RWPE2 (cell line): ENCODE measurements around the gene TSKU.

Experiments
- ATAC-seq: fragments of 200-7000 bp; cut with Tn5 transposase; 3 replicates; pipeline ENCODE4 v1.9.1; 2021; ENCODE audit warnings: low read depth
- DNase-seq: peaks from one replicate; pipeline ENCODE4 v3.0.0-alpha.2; 2020; ENCODE audit warnings: low spot score
- H3K27ac ChIP-seq: fragments of 450-650 bp; 2 replicates; pipeline ENCODE4 v1.5.1; 2017; ENCODE audit warnings: mild to moderate bottlenecking; ENCODE audit not compliant: poor library complexity, severe bottlenecking
- H3K27me3 ChIP-seq: fragments of 250-450 bp; sonication (Bioruptor Pico); 2 replicates; pipeline ENCODE4 v1.5.1; 2021; ENCODE audit warnings: mild to moderate bottlenecking, moderate library complexity; ENCODE audit not compliant: insufficient read depth, poor library complexity, severe bottlenecking
- H3K36me3 ChIP-seq: fragments of 250-450 bp; sonication (Bioruptor Pico); 2 replicates; pipeline ENCODE4 v1.5.1; 2020; ENCODE audit warnings: low read depth, mild to moderate bottlenecking, moderate library complexity
- H3K4me1 ChIP-seq: fragments of 250-450 bp; sonication (Bioruptor Pico); 2 replicates; pipeline ENCODE4 v1.5.1; 2021; ENCODE audit warnings: mild to moderate bottlenecking, moderate library complexity; ENCODE audit not compliant: insufficient read depth, poor library complexity, severe bottlenecking
- H3K4me3 ChIP-seq: fragments of 250-450 bp; sonication (Bioruptor Pico); 2 replicates; pipeline ENCODE4 v1.5.1; 2021; ENCODE audit warnings: mild to moderate bottlenecking, moderate library complexity; ENCODE audit not compliant: severe bottlenecking
- H3K9me3 ChIP-seq: fragments of 250-450 bp; sonication (Bioruptor Pico); 2 replicates; pipeline ENCODE4 v1.5.1; 2021; ENCODE audit warnings: mild to moderate bottlenecking, moderate library complexity; ENCODE audit not compliant: severe bottlenecking
- TF ChIP-seq, protein P1 (sequence below): fragments of 450-650 bp; IDR thresholded peaks from one replicate; pipeline ENCODE4 v1.5.1; 2017; ENCODE audit warnings: mild to moderate bottlenecking, moderate library complexity; ENCODE audit not compliant: poor library complexity, severe bottlenecking

Gene TSKU

DNA sequence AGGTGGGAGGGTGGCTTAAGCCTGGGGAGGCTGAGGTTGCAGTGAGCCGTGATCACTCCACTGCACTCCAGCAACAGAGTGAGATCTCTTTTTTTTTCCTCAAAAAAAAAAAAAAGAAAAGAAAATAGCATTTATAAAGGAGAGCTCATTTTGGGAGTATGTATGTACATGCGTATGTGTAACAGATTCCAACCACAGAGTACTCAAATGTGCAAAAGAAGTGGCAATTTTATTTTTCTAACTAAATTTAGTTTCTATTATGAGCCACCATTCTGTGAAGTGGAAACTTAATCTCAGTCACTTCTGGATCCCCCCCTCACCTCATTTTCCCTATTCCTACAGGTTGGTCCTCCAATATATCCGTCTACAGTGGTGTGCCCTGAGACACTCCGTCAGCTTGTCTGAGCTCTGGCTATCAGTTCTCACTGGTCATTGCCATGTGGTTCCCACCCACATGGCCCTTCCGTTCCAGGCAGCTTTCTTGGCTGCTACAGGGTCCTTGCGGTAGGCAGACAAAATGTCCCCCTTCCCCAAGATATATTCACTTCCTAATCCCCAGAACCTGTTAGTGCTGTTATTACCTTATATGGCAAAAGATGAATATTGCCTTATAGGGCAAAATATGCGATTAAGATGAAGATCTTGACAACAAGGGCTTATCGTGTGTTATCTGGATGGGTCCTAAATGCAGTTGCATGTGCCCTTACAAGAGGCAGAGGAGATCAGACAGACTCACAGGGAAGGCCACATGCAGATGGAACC, 35.8 kb upstream of the TSKU start:
- H3K9me3 ChIP-seq, result no peaks in the 10 kb centered on the region
- ATAC-seq, result no peak
- H3K36me3 ChIP-seq, result no peaks in the 10 kb centered on the region
- TF ChIP-seq, protein P1, sequence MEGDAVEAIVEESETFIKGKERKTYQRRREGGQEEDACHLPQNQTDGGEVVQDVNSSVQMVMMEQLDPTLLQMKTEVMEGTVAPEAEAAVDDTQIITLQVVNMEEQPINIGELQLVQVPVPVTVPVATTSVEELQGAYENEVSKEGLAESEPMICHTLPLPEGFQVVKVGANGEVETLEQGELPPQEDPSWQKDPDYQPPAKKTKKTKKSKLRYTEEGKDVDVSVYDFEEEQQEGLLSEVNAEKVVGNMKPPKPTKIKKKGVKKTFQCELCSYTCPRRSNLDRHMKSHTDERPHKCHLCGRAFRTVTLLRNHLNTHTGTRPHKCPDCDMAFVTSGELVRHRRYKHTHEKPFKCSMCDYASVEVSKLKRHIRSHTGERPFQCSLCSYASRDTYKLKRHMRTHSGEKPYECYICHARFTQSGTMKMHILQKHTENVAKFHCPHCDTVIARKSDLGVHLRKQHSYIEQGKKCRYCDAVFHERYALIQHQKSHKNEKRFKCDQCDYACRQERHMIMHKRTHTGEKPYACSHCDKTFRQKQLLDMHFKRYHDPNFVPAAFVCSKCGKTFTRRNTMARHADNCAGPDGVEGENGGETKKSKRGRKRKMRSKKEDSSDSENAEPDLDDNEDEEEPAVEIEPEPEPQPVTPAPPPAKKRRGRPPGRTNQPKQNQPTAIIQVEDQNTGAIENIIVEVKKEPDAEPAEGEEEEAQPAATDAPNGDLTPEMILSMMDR, result no peak
- DNase-seq, result no peak
- no peak overlapping the region for H3K27ac ChIP-seq
- no peak overlapping the region for H3K4me3 ChIP-seq
- no peaks in the 10 kb centered on the region for H3K4me1 ChIP-seq
- H3K27me3 ChIP-seq, result no peaks in the 10 kb centered on the region

DNA sequence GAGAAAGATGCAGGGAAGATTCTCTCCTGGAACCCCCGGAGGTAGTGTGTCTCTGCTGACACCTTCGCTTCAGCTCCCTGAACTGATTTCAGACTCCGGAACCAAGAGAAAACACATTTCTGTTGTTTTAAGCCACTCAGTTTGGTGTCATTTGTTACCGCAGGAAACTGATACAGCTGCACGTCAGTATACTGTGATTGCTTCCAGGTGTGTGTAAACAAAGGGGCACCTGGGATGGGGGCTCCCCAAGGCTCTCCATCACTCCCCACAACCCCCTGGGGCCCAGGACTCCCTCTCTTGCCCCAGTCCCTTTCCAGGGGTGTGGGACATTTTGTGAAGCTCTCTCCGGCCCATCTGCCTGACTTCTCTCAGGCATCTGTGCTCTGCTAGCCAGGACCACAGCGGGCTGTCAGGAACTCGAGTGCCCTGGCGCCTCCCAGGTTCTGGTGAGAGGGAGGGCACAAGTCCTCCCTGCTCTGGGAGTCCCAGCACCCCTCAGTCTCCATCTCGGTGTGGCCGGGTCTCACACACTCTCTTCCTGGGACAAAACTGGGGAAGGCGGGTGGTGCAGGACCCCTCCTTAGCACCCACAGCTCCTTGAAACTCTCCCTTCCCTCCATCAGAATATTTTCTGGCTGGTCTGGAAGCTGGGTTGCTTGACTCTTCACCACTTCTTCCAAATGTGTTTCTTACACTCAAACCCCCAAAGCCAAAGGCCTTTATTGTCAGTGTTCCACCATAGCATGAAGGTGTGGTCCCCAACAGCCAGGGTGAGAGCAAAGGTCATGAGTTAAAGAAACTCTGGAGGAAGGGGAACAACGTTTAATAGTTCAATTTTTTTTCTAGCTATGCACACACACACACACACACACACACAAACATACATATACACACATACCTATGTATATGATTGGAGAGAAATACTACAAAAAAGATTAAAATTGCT, 35.0 kb upstream of the TSKU start:
- no peak for ATAC-seq
- TF ChIP-seq, protein P1, result no peak
- H3K36me3 ChIP-seq, result no peaks in the 10 kb centered on the region
- no peaks in the 10 kb centered on the region for H3K9me3 ChIP-seq
- no peaks in the 10 kb centered on the region for H3K27me3 ChIP-seq
- no peak overlapping the region for H3K27ac ChIP-seq
- H3K4me3 ChIP-seq, result no peak overlapping the region
- DNase-seq, result no peak
- peaks cover 2% of the 10 kb centered on the region for H3K4me1 ChIP-seq

DNA sequence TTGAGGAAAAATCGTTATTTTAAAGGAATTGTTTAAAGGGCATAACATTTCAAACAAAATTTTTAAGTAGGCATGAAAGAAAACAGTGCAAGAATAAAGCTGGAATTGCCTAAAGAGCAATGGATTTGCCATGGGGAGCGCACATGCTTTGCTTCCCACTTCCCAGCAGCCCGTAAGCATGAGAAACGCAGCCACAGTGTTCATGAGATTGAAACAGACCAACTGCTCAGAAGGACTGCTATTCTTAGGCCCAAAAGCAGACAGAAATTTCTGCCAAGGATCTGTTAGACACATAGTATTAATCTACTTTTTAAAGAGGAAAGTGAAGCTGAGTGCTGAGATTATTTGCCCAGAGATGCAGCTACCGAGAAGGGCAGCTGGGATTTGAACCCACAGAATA, 34.2 kb upstream of the TSKU start:
- H3K4me1 ChIP-seq, result peaks cover 3% of the 10 kb centered on the region
- no peak overlapping the region for H3K27ac ChIP-seq
- DNase-seq (no peak), ATAC-seq (no peak)
- H3K27me3 ChIP-seq, result no peaks in the 10 kb centered on the region
- no peaks in the 10 kb centered on the region for H3K9me3 ChIP-seq
- H3K36me3 ChIP-seq, result no peaks in the 10 kb centered on the region
- no peak overlapping the region for H3K4me3 ChIP-seq
- TF ChIP-seq, protein P1, result no peak

DNA sequence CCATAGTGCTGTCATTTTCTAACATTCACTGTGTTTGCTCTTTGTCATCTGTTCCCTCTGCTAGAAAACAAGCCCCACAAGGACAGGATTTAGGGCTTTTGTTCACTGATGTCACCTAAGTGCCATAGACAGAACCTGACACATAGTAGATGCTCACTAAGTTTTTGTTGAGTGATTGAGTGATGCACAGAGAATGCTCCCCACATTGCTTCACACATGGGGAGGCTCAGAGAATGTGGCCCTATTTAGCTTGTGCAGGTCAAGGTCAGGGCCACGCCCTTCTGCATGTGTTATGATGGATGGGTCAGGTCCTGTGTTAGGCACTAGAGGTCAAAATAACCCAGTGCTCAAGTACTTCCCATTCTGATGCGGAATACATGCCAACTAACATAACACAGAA, 33.1 kb upstream of the TSKU start:
- Histone ChIP-seq H3K4me3 (no peak overlapping the region), H3K36me3 (no peaks in the 10 kb centered on the region), H3K27me3 (no peaks in the 10 kb centered on the region), H3K4me1 (peaks cover 3% of the 10 kb centered on the region), H3K9me3 (no peaks in the 10 kb centered on the region), H3K27ac (no peak overlapping the region)
- no peak for ATAC-seq
- DNase-seq, result no peak
- TF ChIP-seq, protein P1, result no peak

DNA sequence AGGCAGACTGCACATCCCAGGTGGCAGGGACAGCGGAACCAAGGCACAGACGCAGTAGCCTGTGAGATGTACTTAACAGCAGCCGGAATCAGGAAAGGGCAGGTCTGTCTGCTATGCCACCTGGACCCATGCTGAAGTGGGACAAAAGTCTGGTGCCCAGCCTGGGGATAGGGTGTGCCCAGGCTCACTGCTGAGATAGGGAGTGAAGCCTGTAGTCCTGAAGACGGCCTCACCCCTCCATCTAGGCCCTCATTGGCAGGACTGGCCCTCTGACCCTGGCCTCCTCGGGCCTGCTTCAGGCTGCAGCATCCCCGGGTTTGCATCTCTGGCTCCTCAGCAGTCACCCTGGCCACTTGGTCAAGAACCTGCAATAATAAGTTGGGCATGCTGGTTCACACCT, 32.4 kb upstream of the TSKU start:
- H3K27ac ChIP-seq, result no peak overlapping the region
- H3K4me1 ChIP-seq, result peaks cover 3% of the 10 kb centered on the region
- DNase-seq (no peak), ATAC-seq (no peak)
- no peaks in the 10 kb centered on the region for H3K36me3 ChIP-seq
- H3K27me3 ChIP-seq, result no peaks in the 10 kb centered on the region
- TF ChIP-seq, protein P1, result no peak
- H3K9me3 ChIP-seq, result no peaks in the 10 kb centered on the region
- H3K4me3 ChIP-seq, result no peak overlapping the region
